ENCODE results near the gene DNAL4. TPM values are rescaled to one million over a fixed set of nuclear protein-coding genes. Genes with fewer than 3 reads are reported as not detected.

Gene DNAL4
- total RNA-seq, 2 donors from 2014 or later = 11.4 to 13.8 TPM

DNA sequence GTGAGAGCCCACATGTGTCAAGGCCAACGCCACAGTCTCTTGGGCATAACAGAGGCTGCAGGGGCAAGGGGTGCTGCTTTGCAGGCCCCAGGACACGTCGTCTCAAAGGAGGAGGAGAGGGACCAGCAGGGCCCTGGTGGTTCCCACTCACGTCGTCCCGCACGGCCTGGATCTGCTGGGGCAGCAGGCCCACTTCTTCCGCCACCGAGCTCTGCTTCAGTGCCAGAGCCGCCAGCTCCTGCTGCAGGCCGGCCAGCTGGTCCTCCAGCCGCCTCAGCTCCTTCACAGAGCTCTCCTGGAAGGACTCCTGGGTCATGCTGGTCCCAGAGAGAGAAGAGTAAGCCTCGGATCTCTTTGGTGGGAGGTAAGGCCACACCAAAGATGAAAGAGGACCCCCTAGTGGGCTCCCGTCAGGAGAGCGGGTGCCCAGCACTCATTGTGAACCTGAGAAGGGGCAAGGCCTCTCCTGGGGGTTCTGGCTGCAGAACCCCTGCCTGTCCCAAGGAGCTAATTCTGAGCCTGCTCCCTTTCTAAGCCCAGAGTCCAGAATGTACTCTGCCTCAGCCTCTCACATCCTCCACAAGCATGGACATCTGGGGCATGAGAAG, 53.7 kb downstream of the DNAL4 start:
- Histone ChIP-seq H3K4me3 (no peak overlapping the region), H3K36me3 (replicated peaks in 1 of 2; ENCODE audit: insufficient read depth in 1 of 2, low read depth in 2 of 2) (peaks cover 42 to 75% of the 10 kb centered on the region in 2 donors), H3K4me1 (peaks cover 9% of the 10 kb centered on the region), H3K9me3 (no peaks in the 10 kb centered on the region), H3K27ac (no peak overlapping the region), H3K27me3 (no peaks in the 10 kb centered on the region)
- DNase-seq = no peak
- no peak for ATAC-seq
- WGBS, 2 donors = 89 to 92% methylated on average over 13 to 15 of the region's 15 CpGs
- TF ChIP-seq, protein P1, sequence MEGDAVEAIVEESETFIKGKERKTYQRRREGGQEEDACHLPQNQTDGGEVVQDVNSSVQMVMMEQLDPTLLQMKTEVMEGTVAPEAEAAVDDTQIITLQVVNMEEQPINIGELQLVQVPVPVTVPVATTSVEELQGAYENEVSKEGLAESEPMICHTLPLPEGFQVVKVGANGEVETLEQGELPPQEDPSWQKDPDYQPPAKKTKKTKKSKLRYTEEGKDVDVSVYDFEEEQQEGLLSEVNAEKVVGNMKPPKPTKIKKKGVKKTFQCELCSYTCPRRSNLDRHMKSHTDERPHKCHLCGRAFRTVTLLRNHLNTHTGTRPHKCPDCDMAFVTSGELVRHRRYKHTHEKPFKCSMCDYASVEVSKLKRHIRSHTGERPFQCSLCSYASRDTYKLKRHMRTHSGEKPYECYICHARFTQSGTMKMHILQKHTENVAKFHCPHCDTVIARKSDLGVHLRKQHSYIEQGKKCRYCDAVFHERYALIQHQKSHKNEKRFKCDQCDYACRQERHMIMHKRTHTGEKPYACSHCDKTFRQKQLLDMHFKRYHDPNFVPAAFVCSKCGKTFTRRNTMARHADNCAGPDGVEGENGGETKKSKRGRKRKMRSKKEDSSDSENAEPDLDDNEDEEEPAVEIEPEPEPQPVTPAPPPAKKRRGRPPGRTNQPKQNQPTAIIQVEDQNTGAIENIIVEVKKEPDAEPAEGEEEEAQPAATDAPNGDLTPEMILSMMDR (IDR thresholded peaks at IDR 0.05) = no peak
- no peak for TF ChIP-seq POLR2A (IDR thresholded peaks at IDR 0.05)
- intact Hi-C loops (cut with DNase I) = no loop called here

GRCh38 chr22:38739300-38740055, 54.5 kb downstream of the DNAL4 start:
- intact Hi-C loops (cut with DNase I) = no loop called here
- no peaks in the 10 kb centered on the region for H3K27me3 ChIP-seq
- DNase-seq = no peak
- peaks cover 42 to 69% of the 10 kb centered on the region in 2 donors for H3K36me3 ChIP-seq (replicated peaks in 1 of 2; ENCODE audit: insufficient read depth in 1 of 2, low read depth in 2 of 2)
- ATAC-seq = no peak
- no peak overlapping the region for H3K4me3 ChIP-seq
- WGBS, 2 donors = 89 to 93% methylated on average over 7 to 20 of the region's 20 CpGs
- no peak overlapping the region for H3K27ac ChIP-seq
- no peak for TF ChIP-seq POLR2A (IDR thresholded peaks at IDR 0.05)
- TF ChIP-seq, protein P1 (IDR thresholded peaks at IDR 0.05) = no peak
- H3K9me3 ChIP-seq = no peaks in the 10 kb centered on the region
- peaks cover 16% of the 10 kb centered on the region for H3K4me1 ChIP-seq

GRCh38 chr22:38738475-38739070, 55.4 kb downstream of the DNAL4 start:
- WGBS, 2 donors = 96 to 97% methylated on average over 11 to 18 of the region's 18 CpGs
- no peak for TF ChIP-seq POLR2A (IDR thresholded peaks at IDR 0.05)
- TF ChIP-seq, protein P1 (IDR thresholded peaks at IDR 0.05) = no peak
- Histone ChIP-seq H3K27me3 (no peaks in the 10 kb centered on the region), H3K4me1 (peaks cover 26% of the 10 kb centered on the region), H3K36me3 (replicated peaks in 1 of 2; ENCODE audit: insufficient read depth in 1 of 2, low read depth in 2 of 2) (peaks cover 42 to 66% of the 10 kb centered on the region in 2 donors), H3K9me3 (no peaks in the 10 kb centered on the region), H3K27ac (no peak overlapping the region), H3K4me3 (no peak overlapping the region)
- no peak for DNase-seq
- no peak for ATAC-seq
- intact Hi-C loops (cut with DNase I) = no loop called here

- intact Hi-C loops (cut with DNase I) = no loop called here
- Histone ChIP-seq H3K9me3 (no peaks in the 10 kb centered on the region), H3K4me3 (no peak overlapping the region), H3K4me1 (peaks cover 36% of the 10 kb centered on the region), H3K27ac (no peak overlapping the region), H3K36me3 (replicated peaks in 1 of 2; ENCODE audit: insufficient read depth in 1 of 2, low read depth in 2 of 2) (peaks cover 42 to 59% of the 10 kb centered on the region in 2 donors), H3K27me3 (no peaks in the 10 kb centered on the region)
- no peak for ATAC-seq
- DNase-seq = no peak
- WGBS, 2 donors = 86% methylated on average over 16 to 21 of the region's 21 CpGs
- TF ChIP-seq, protein P1 (IDR thresholded peaks at IDR 0.05) = no peak
- TF ChIP-seq POLR2A (IDR thresholded peaks at IDR 0.05) = no peak
Observed at GRCh38 chr22:38737302-38738060, 56.5 kb downstream of the DNAL4 start.
